Breast epithelium (tissue), 3 donors: ENCODE measurements around the gene AEBP1.

Experiments
- CTCF ChIP-seq, 3 donors: fragments of 450-650 bp; IDR thresholded peaks; one replicate each; pipeline ENCODE4 v1.5.1; 2016 to 2017; ENCODE audit warnings: antibody characterized with exemption in 3 of 3, mild to moderate bottlenecking in 3 of 3, moderate library complexity in 3 of 3
- POLR2A ChIP-seq: fragments of 450-650 bp; IDR thresholded peaks from one replicate; pipeline ENCODE4 v1.6.1; 2016; ENCODE audit warnings: antibody characterized with exemption, mild to moderate bottlenecking, moderate library complexity

DNA sequence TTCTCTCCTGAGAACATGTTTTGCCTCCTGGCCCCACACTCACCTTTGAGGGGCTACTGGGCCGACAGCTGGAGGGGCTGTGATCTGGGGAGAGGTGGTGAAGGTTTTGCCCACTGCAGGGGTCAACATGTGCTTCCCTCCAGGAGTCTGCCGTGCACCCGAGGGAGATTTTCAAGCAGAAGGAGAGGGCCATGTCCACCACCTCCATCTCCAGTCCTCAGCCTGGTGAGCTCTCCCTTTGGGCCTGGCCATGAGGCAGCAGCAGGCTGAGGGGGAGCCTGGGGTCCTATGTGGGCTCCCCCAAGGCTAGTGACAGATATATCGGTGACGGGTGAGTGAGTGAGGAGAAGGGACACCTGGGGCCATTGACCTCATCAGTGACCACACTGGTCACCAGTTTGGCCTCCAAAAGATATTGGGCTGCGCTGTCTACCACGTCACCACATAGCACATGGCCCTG, 45.4 kb upstream of the AEBP1 start:
- TF ChIP-seq POLR2A: no peak
- no peak for TF ChIP-seq CTCF (IDR thresholded peaks at IDR 0.05)
